ENCODE measurements around the gene OR52N5. TPM values are rescaled to one million over a fixed set of nuclear protein-coding genes. Genes with fewer than 3 reads are reported as not detected.

The OR52N5 gene
- polyA plus RNA-seq, 3 donors, result not detected

GRCh38 chr11:5818245-5818886 is 35.2 kb upstream of the OR52N5 start:
- WGBS (ENCODE audit: insufficient coverage), result no CpG with 5 or more reads among the region's 1 CpG
- Histone ChIP-seq H3K79me2 (ENCODE audit: insufficient read depth, low read length) (no peaks in the 10 kb centered on the region), H4K20me1 (ENCODE audit: insufficient read depth, low read length) (no peaks in the 10 kb centered on the region), H3K4me3 (replicated peaks in 1 of 3; ENCODE audit: low read depth in 2 of 3, low read length in 3 of 3) (peak overlapping the region in 2 of 3 experiments; percentile 10 to 38), H3K36me3 (replicated peaks in 1 of 2; ENCODE audit: control insufficient read depth in 1 of 2, insufficient read depth in 2 of 2, low read length in 2 of 2) (no peaks in the 10 kb centered on the region), H2AFZ (ENCODE audit: insufficient read depth, low read depth, low read length, poor library complexity, severe bottlenecking) (peak overlapping the region; percentile 63), H3K27ac (ENCODE audit: low read depth in 1 of 2, low read length in 2 of 2) (peak overlapping the region in 1 of 2 donors; percentile 62), H3K9me3 (replicated peaks in 1 of 2; ENCODE audit: control insufficient read depth in 1 of 2, insufficient read depth in 1 of 2, low read length in 2 of 2) (peaks cover 0 to 4% of the 10 kb centered on the region in 2 donors), H3K4me1 (ENCODE audit: control insufficient read depth in 1 of 2, insufficient read depth in 2 of 2, low read length in 2 of 2) (peaks cover 23 to 36% of the 10 kb centered on the region in 2 donors), H3K4me2 (replicated peaks; ENCODE audit: extremely low read depth, low read length, poor library complexity, severe bottlenecking) (peak overlapping the region; percentile 40), H3K27me3 (ENCODE audit: control insufficient read depth in 2 of 2, insufficient read depth in 2 of 2, low read length in 2 of 2) (no peaks in the 10 kb centered on the region), H3K9ac (ENCODE audit: insufficient read depth, low read length, poor library complexity, severe bottlenecking) (no peak overlapping the region)
- peak overlapping the region in 5 of 7 donors; percentile 18 to 87 (median 55) for H3K27ac Mint-ChIP-seq
- H3K36me3 Mint-ChIP-seq, result no peaks in the 10 kb centered on the region
- H3K27me3 Mint-ChIP-seq (ENCODE audit: low read depth in 3 of 3), result no peaks in the 10 kb centered on the region
- DNase-seq, result peak in 2 of 3 donors; percentile 7 to 40
- H3K4me1 Mint-ChIP-seq, result peaks cover 32% of the 10 kb centered on the region
- no peak for TF ChIP-seq CTCF (IDR thresholded peaks at IDR 0.05)
- intact Hi-C loops (cut with micrococcal nuclease), result loop anchor here in 1 of 2 donors (5.0 kb wide), 1 partner anchor 131 kb away; the partner anchor contains the start of genes TRIM22 and TRIM5
- H3K4me3 Mint-ChIP-seq, result peak overlapping the region; percentile 51 to 73
- H3K9me3 Mint-ChIP-seq, result peaks cover 0 to 8% (median 2%) of the 10 kb centered on the region in 7 donors

- Histone ChIP-seq H2AFZ (ENCODE audit: insufficient read depth, low read depth, low read length, poor library complexity, severe bottlenecking) (no peak overlapping the region), H3K4me2 (replicated peaks; ENCODE audit: extremely low read depth, low read length, poor library complexity, severe bottlenecking) (peak overlapping the region; percentile 47), H3K9ac (ENCODE audit: insufficient read depth, low read length, poor library complexity, severe bottlenecking) (no peak overlapping the region), H3K4me3 (replicated peaks in 1 of 3; ENCODE audit: low read depth in 2 of 3, low read length in 3 of 3) (peak overlapping the region in 1 of 3 experiments; percentile 10), H3K9me3 (replicated peaks in 1 of 2; ENCODE audit: control insufficient read depth in 1 of 2, insufficient read depth in 1 of 2, low read length in 2 of 2) (peaks cover 0 to 4% of the 10 kb centered on the region in 2 donors), H4K20me1 (ENCODE audit: insufficient read depth, low read length) (no peaks in the 10 kb centered on the region), H3K36me3 (replicated peaks in 1 of 2; ENCODE audit: control insufficient read depth in 1 of 2, insufficient read depth in 2 of 2, low read length in 2 of 2) (no peaks in the 10 kb centered on the region), H3K79me2 (ENCODE audit: insufficient read depth, low read length) (no peaks in the 10 kb centered on the region), H3K4me1 (ENCODE audit: control insufficient read depth in 1 of 2, insufficient read depth in 2 of 2, low read length in 2 of 2) (peaks cover 24 to 37% of the 10 kb centered on the region in 2 donors), H3K27ac (ENCODE audit: low read depth in 1 of 2, low read length in 2 of 2) (peak overlapping the region in 1 of 2 donors; percentile 73), H3K27me3 (ENCODE audit: control insufficient read depth in 2 of 2, insufficient read depth in 2 of 2, low read length in 2 of 2) (no peaks in the 10 kb centered on the region)
- Mint-ChIP-seq H3K27ac (peak overlapping the region; percentile 20 to 79 (median 44)), H3K4me3 (peak overlapping the region in 1 of 2 donors; percentile 65), H3K4me1 (peaks cover 32% of the 10 kb centered on the region), H3K9me3 (peaks cover 0 to 8% (median 2%) of the 10 kb centered on the region in 7 donors), H3K36me3 (no peaks in the 10 kb centered on the region), H3K27me3 (ENCODE audit: low read depth in 3 of 3) (no peaks in the 10 kb centered on the region)
- TF ChIP-seq CTCF (IDR thresholded peaks at IDR 0.05), result no peak
- no CpG with 5 or more reads among the region's 4 CpGs for WGBS (ENCODE audit: insufficient coverage)
- peak; percentile 81 to 91 (median 86) for DNase-seq
- intact Hi-C loops (cut with micrococcal nuclease), result loop anchor here in 1 of 2 donors (5.0 kb wide), 1 partner anchor 128 kb away; the partner anchor contains the start of genes TRIM22 and TRIM5
Observed at GRCh38 chr11:5815534-5815933, 32.4 kb upstream of the OR52N5 start.

Measured in CD14-positive monocyte (primary cell).